Amniotic stem cell (primary cell): Measurements from ENCODE around the gene SEMA3C.

Experiments
- DNase-seq: peaks from one replicate; lab custom pipeline; 2025; lab: John Stamatoyannopoulos, UW

SEMA3C gene

GRCh38 chr7:80918909-80919721 lies at the start of gene SEMA3C:
Gene SEMA3C, minus strand, starts transcription at chr7:80919051. Its CDS starts 2,270 bp downstream, at chr7:80916781.
- DNase-seq: peak; percentile 78

GRCh38 chr7:80968606-80969005 lies 49.8 kb upstream of the SEMA3C start:
- no peak for DNase-seq

- DNase-seq: no peak
These were observed 49.1 kb upstream of the SEMA3C start for GRCh38 chr7:80967917-80968297.

DNA sequence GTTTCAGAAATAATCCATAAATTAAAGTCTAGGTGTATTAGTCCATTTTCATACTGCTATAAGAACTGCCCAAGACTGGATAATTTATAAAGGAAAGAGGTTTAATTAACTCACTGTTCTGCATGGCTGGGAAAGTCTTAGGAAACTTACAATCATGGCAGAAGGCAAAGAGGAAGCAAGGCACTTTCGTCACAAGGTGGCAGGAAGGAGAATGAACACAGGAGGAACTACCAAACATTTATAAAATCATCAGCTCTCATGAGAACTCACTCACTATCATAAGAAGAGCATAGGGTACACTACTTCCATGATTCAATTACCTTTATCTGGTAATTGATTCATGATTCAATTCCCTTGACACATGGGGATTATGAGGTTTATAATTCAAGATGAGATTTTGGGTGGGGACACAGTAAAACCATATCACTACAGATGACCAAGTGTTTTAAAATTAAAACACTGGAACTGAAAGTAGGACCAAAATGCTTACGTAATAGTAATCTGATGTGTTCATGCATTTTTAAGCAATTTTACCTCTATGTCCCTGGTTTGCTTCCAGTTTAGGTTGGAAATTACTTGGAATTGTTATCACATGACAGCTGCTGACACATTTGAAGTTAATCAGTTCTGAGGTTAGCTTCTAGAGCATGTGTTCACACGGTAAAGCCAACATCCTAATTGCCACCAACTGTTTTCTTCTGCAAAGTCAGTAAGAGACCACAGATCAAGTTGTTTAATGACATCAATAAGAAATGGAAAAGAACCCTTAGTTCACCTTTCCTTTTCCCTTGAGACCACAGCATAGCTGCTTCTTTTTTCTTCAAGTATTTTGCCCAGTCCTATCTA lies 48.4 kb upstream of the SEMA3C start:
- DNase-seq: no peak

DNA sequence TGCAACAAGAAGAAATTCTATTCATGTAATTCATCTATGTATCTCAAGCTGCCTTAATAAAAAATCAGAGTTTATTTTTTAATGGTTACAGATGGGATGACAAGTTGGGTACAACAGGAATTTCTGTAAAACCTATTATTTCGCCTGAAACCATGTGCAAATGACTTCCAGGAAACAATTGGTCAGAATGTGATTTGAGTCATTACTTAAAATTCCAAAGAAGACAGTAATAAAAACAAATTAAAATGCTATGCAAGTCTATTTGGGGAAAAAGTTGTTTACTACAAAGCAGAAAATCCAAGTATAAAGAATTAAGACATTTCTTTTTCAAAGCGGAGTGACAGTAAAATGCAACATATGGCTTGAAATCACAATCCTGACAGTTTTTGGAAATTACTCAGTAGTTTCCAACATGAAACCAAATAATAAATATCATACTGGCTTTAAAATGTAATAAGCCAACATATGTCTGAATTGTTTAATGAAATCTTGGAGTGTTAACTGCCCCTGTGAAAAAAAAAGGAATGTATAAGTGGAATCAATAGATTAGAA lies 41.5 kb upstream of the SEMA3C start:
- DNase-seq: no peak

- DNase-seq: no peak
These were observed 38.5 kb upstream of the SEMA3C start for GRCh38 chr7:80957226-80957777.

DNA sequence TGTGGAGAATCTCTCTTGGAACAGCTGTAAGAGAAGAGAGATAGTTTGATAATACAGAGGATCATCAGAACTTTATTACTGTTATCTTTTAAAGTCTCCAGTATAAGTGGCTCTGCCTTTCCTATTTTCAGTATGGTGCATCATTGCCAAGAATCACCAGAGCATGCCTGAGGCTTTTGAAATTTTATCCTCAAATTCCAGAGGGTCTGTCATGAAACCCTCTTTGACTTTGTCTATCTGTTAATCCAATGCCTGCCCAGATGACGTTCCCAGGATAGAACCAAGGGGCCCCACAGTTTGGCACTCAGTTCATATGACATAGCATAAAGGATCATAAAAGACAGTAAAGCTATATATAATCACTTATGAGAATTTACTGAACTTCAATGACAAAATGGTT lies 35.3 kb upstream of the SEMA3C start:
- DNase-seq: no peak

DNA sequence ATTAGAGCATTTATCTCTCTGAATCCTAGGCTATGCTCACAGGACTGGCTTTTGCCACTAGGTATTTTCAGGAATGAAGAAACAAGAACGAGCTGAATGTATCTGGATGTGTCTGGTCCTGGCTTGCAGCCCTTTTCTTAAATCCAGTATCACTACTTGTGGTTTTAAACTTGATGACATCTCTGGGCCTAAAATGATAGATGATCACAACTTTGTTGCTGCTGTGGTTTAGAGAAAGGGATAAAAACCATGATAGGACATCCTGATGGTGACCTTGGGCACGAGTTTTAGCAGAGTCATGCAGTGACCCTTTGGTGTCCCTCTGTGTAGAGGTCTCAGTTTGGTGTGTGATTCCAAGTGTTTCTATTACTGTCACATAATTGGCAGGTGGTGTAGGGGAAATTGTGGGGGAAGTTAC lies 31.7 kb upstream of the SEMA3C start:
- no peak for DNase-seq

- no peak for DNase-seq
These were observed 30.6 kb upstream of the SEMA3C start for GRCh38 chr7:80949449-80949848.

GRCh38 chr7:80946858-80947257 lies 28.0 kb upstream of the SEMA3C start:
- no peak for DNase-seq

DNA sequence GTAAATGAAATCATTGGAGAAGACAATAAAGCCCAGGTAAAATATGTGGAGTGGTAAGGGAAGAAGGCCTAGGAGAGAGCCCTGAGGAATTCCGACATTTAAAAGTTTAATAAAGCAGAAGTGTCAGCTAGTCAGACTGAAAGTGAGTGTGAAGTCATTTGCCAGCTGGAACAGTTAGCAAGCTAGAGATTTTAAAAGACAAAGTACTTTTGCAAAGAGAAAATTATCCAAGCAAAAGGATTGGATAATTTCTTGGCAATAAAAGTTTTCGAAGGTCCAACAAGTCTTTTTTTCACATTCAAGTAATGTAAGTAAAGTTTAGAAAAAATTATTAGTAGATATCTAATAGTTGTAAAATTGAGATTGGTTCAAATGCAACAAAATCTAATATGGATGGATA lies 27.1 kb upstream of the SEMA3C start:
- DNase-seq: no peak

GRCh38 chr7:80943342-80943741 lies 24.5 kb upstream of the SEMA3C start:
- no peak for DNase-seq

DNA sequence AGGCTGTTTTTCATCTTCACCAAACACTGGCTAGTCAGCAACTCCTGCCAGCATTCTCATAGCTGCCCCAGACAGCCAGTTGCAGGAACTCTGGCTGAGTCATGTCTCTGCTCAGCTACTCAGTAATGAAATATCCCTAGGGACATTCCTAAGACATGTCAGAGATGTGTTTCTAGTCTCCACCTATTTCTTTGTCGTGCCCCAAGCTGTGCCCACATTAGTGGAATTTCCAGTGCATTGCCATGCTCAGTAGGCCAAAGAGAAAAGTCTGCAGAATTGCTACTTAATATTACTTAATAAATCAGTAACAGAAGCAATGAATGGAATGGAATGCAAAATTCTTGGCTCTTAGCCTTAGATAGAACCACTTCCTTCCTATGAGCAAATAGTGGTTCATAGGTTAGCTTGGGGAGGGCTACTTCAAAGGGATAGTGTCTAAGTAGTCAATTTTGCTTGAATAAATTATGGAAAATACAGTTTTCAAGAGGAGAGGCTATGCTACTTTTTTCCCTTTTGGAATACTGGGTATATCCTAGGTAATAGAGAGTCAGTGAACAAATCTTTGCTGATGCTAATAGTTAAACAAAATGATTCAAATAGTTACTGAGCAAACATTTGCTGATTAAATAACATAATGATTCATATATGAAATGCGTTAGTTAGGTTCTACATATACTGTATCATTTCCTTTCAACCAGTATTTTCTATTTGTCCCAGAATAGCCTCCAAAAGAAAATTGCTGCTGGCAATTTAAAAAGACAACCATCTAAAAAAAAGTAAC lies 23.6 kb upstream of the SEMA3C start:
- peak; percentile 90 for DNase-seq

- DNase-seq: no peak
These were observed 22.4 kb upstream of the SEMA3C start for GRCh38 chr7:80941208-80941758.

GRCh38 chr7:80940539-80941207 lies 21.8 kb upstream of the SEMA3C start:
- no peak for DNase-seq

DNA sequence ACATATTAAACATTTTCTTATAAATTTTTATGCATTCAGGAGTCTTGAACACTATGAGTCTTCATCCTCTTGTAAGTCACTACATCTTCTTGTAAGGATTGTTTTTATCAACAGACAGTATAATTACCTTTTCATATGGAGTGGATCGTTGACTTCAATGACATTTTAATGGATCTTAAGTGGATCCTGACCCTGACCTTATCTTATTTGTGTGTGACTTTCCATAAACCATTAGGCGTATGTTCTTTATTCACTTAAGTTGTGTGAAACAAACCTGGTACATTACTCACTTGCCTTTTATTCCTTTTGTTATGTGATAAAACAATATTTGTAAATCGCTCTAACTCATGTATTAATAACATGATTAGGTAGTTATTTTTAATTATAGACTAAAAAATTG lies 18.5 kb upstream of the SEMA3C start:
- DNase-seq: no peak

- DNase-seq: no peak
These were observed 17.3 kb upstream of the SEMA3C start for GRCh38 chr7:80935991-80936780.

- DNase-seq: no peak
These were observed 15.5 kb upstream of the SEMA3C start for GRCh38 chr7:80934321-80934720.

DNA sequence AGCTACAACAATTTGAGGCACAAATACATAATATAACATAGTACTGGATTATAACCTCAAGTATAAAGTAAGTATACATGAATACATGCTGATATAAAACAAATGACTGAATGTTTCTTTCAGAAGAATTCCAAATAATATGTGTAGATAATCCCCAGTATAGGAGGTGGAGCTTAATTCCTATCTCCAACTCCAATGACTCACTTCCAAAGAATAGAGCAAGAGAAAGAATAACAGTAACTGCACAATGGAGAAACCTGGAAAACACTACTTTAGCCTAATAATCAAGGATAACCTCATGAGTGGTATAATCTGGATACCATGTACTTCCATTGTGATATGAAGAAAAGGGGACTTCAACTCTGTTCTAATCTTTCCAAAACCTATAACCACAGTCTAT lies 13.7 kb upstream of the SEMA3C start:
- DNase-seq: no peak

DNA sequence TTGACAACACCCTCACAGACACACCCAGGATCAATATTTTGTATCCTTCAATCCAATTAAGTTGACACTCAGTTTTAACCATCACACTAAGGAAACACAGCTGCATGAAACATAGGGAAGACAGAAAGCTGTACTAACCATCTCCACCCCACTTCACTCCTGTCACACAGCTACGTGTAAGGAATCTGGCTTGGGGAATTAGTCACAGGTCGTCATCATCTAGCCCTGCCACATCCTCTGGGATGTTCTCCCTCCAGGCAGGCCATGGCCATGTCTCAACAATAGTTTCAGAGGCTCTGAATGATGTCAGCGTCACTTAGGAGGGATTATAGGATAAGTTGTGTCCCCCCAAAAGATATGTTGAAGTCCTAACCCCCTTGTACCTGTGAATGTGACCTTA lies 10.8 kb upstream of the SEMA3C start:
- no peak for DNase-seq
